ENCODE results near the gene VAMP7.
"Not testable (repeated sequence)": the region's sequence is repeated elsewhere in the genome, so short reads cannot be mapped to it uniquely, and the experiment has no call there.

The VAMP7 gene

GRCh38 chrX:155881158-155881993, at the start of gene VAMP7:
TSS of gene VAMP7 (plus strand) at chrX:155881345. CDS start at chrX:155889467, 8,122 bp downstream.
- FAIRE-seq: no peak

- no peak for FAIRE-seq
Observed at GRCh38 chrX:155841232-155841631, 39.9 kb upstream of the VAMP7 start.

- FAIRE-seq: not testable (repeated sequence)
Observed at GRCh38 chrX:155851786-155852185, 29.4 kb upstream of the VAMP7 start.

- FAIRE-seq: no peak
Observed at GRCh38 chrX:155857561-155857960, 23.6 kb upstream of the VAMP7 start.

- FAIRE-seq: no peak
Observed at GRCh38 chrX:155864655-155865054, 16.5 kb upstream of the VAMP7 start.

- no peak for FAIRE-seq
Observed at GRCh38 chrX:155865193-155865592, 16.0 kb upstream of the VAMP7 start.

- no peak for FAIRE-seq
Observed at GRCh38 chrX:155867821-155868220, 13.3 kb upstream of the VAMP7 start.

GRCh38 chrX:155870958-155871357, 10.2 kb upstream of the VAMP7 start:
- FAIRE-seq: no peak

GRCh38 chrX:155871934-155872333, 9.2 kb upstream of the VAMP7 start:
- no peak for FAIRE-seq

GRCh38 chrX:155873188-155873587, 8.0 kb upstream of the VAMP7 start:
- FAIRE-seq: no peak

GRCh38 chrX:155874571-155875244, 6.4 kb upstream of the VAMP7 start:
- FAIRE-seq: no peak

- FAIRE-seq: no peak
Observed at GRCh38 chrX:155876704-155877103, 4.4 kb upstream of the VAMP7 start.

GRCh38 chrX:155877288-155877687, 3.9 kb upstream of the VAMP7 start:
- FAIRE-seq: no peak

GRCh38 chrX:155880586-155881157, 473 bp upstream of the VAMP7 start:
- FAIRE-seq: no peak

- FAIRE-seq: no peak
Observed at GRCh38 chrX:155886409-155886808, 5.3 kb downstream of the VAMP7 start.

GRCh38 chrX:155888139-155888538, 7.0 kb downstream of the VAMP7 start:
- no peak for FAIRE-seq

- no peak for FAIRE-seq
Observed at GRCh38 chrX:155889328-155889727, 8.2 kb downstream of the VAMP7 start.

GRCh38 chrX:155891446-155892210, 10.5 kb downstream of the VAMP7 start:
- FAIRE-seq: no peak

GRCh38 chrX:155893521-155893920, 12.4 kb downstream of the VAMP7 start:
- no peak for FAIRE-seq

GRCh38 chrX:155896512-155896911, 15.4 kb downstream of the VAMP7 start:
- no peak for FAIRE-seq

GRCh38 chrX:155899366-155899765, 18.2 kb downstream of the VAMP7 start:
- FAIRE-seq: no peak

GRCh38 chrX:155900765-155901164, 19.6 kb downstream of the VAMP7 start:
- no peak for FAIRE-seq

GRCh38 chrX:155907661-155908060, 26.5 kb downstream of the VAMP7 start:
- not testable (repeated sequence) for FAIRE-seq

Measured in islet of Langerhans (tissue), 1 donor.